ENCODE results near the gene BBS9. TPM values are rescaled to one million over a fixed set of nuclear protein-coding genes. Genes with fewer than 3 reads are reported as not detected.

BBS9 gene
- total RNA-seq, 1 donor from 2014 or later, result 33.0 TPM

DNA sequence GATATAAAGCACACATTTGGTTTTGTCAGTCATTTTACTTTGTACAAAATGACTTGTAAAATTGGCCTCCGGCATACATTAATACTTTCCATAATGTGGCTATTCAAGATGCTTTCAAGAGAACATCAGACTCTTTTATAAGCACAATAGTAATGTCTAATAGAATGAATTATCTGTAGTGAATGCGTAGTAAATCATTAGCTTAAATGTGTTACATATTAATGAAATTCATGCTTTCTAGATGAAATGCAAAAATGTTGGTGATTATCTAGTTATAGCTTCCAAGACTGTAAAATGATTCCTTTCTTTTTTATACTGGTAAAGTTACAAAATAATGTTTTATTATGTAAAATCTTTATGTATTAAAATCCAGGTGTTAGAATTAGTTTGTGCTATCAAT lies 144.0 kb downstream of the BBS9 start:
- Mint-ChIP-seq H3K36me3 (ENCODE audit: low read depth, unreplicated experiment) (peaks cover 19% of the 10 kb centered on the region), H3K4me3 (ENCODE audit: unreplicated experiment) (no peak overlapping the region), H3K4me1 (ENCODE audit: unreplicated experiment) (no peaks in the 10 kb centered on the region), H3K27me3 (ENCODE audit: unreplicated experiment) (peaks cover 2% of the 10 kb centered on the region), H3K9me3 (ENCODE audit: unreplicated experiment) (peaks cover under 1% of the 10 kb centered on the region), H3K27ac (ENCODE audit: unreplicated experiment) (no peak overlapping the region)
- TF ChIP-seq, protein P1, sequence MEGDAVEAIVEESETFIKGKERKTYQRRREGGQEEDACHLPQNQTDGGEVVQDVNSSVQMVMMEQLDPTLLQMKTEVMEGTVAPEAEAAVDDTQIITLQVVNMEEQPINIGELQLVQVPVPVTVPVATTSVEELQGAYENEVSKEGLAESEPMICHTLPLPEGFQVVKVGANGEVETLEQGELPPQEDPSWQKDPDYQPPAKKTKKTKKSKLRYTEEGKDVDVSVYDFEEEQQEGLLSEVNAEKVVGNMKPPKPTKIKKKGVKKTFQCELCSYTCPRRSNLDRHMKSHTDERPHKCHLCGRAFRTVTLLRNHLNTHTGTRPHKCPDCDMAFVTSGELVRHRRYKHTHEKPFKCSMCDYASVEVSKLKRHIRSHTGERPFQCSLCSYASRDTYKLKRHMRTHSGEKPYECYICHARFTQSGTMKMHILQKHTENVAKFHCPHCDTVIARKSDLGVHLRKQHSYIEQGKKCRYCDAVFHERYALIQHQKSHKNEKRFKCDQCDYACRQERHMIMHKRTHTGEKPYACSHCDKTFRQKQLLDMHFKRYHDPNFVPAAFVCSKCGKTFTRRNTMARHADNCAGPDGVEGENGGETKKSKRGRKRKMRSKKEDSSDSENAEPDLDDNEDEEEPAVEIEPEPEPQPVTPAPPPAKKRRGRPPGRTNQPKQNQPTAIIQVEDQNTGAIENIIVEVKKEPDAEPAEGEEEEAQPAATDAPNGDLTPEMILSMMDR (IDR thresholded peaks at IDR 0.05; ENCODE audit: unreplicated experiment), result no peak
- DNase-seq (ENCODE audit: low spot score), result no peak

DNA sequence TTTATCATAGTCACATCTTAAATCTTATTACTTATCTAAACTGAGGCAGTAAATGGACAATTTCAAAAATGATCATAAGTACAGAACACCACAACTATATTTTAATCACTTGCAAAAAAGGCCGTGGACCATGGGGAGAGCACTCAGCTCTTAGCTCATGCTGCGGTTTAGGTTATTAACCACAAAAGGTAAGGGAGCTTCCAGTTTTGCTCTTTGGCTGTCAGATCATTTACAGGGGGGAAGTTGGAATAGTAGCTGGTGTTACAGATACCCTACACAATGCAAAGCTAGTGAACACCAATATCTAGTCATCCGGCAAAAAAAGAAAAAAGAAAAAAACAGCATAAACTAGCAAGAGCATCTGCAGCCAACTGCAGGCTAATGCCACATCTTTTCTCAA lies 147.0 kb downstream of the BBS9 start:
- Mint-ChIP-seq H3K36me3 (ENCODE audit: low read depth, unreplicated experiment) (peaks cover 33% of the 10 kb centered on the region), H3K4me1 (ENCODE audit: unreplicated experiment) (no peaks in the 10 kb centered on the region), H3K4me3 (ENCODE audit: unreplicated experiment) (peak overlapping the region; percentile 38), H3K27me3 (ENCODE audit: unreplicated experiment) (peaks cover 2% of the 10 kb centered on the region), H3K9me3 (ENCODE audit: unreplicated experiment) (peaks cover 6% of the 10 kb centered on the region), H3K27ac (ENCODE audit: unreplicated experiment) (no peak overlapping the region)
- no peak for DNase-seq (ENCODE audit: low spot score)
- TF ChIP-seq, protein P1 (IDR thresholded peaks at IDR 0.05; ENCODE audit: unreplicated experiment), result no peak

DNA sequence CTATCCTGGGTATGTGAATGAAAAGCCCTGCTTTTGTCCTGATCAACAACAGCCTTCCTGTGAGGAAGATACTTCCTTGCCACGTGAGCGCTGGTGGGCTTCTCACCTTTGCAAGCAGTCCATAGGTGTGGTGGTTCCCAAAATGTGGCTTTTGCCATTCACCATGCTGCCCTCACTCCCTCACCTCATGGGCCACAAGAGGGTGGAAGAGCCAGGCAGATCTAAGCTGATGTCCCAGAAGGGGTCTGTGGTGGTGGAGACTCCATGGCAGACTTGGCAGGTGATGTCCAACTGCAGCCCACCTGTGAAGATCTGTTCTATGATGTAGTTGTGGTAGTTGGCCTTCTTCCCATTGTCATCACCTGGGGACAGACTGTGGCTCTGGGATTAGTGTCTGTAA lies 147.4 kb downstream of the BBS9 start:
- H3K4me3 Mint-ChIP-seq (ENCODE audit: unreplicated experiment), result no peak overlapping the region
- TF ChIP-seq, protein P1 (IDR thresholded peaks at IDR 0.05; ENCODE audit: unreplicated experiment), result no peak
- DNase-seq (ENCODE audit: low spot score), result no peak
- H3K27me3 Mint-ChIP-seq (ENCODE audit: unreplicated experiment), result peaks cover 2% of the 10 kb centered on the region
- H3K4me1 Mint-ChIP-seq (ENCODE audit: unreplicated experiment), result no peaks in the 10 kb centered on the region
- H3K9me3 Mint-ChIP-seq (ENCODE audit: unreplicated experiment), result peaks cover 6% of the 10 kb centered on the region
- H3K27ac Mint-ChIP-seq (ENCODE audit: unreplicated experiment), result no peak overlapping the region
- H3K36me3 Mint-ChIP-seq (ENCODE audit: low read depth, unreplicated experiment), result peaks cover 33% of the 10 kb centered on the region

DNA sequence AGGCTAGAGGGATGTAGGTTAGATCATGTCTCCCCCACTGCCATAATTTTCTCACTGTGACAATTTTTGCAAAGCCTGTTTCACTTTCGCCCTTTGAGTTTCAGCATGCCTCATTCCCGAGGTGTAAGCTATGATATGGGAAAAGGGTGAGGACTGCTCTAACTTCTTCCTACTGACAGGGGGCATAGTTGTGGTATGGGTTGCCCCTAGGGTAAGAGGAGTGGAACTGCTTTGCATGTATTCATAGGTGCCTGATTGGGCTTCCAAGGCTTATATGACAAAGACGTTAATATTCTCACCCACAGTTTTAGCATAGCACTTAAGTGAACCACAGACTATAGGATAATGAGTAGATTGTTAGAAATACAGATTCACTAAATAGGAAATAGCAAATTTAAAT lies 148.7 kb downstream of the BBS9 start:
- TF ChIP-seq, protein P1 (IDR thresholded peaks at IDR 0.05; ENCODE audit: unreplicated experiment), result no peak
- no peaks in the 10 kb centered on the region for H3K4me1 Mint-ChIP-seq (ENCODE audit: unreplicated experiment)
- H3K4me3 Mint-ChIP-seq (ENCODE audit: unreplicated experiment), result no peak overlapping the region
- no peak for DNase-seq (ENCODE audit: low spot score)
- peaks cover 33% of the 10 kb centered on the region for H3K36me3 Mint-ChIP-seq (ENCODE audit: low read depth, unreplicated experiment)
- peaks cover 2% of the 10 kb centered on the region for H3K27me3 Mint-ChIP-seq (ENCODE audit: unreplicated experiment)
- peaks cover 6% of the 10 kb centered on the region for H3K9me3 Mint-ChIP-seq (ENCODE audit: unreplicated experiment)
- no peak overlapping the region for H3K27ac Mint-ChIP-seq (ENCODE audit: unreplicated experiment)

DNA sequence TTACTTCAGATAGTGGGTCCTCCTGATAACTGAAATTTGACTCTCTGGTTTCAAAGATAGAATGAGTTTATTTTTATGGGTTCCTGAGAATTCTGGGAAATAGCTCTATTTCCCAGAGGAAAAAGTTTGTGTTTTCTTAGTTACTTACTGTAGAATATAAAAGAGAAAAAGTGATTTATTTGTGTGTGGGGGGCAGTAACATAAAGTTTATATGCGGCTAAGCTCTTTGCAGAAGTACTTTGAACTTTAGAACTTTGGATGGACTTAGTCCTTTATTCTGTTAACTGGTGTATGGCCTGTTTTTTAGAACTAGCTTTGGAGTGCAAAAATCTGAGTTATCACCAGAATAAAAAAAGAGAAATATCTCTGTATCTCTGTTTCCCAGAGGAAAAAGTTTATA lies 157.1 kb downstream of the BBS9 start:
- H3K4me3 Mint-ChIP-seq (ENCODE audit: unreplicated experiment), result no peak overlapping the region
- H3K36me3 Mint-ChIP-seq (ENCODE audit: low read depth, unreplicated experiment), result no peaks in the 10 kb centered on the region
- no peak for DNase-seq (ENCODE audit: low spot score)
- no peaks in the 10 kb centered on the region for H3K27me3 Mint-ChIP-seq (ENCODE audit: unreplicated experiment)
- no peaks in the 10 kb centered on the region for H3K4me1 Mint-ChIP-seq (ENCODE audit: unreplicated experiment)
- no peak overlapping the region for H3K27ac Mint-ChIP-seq (ENCODE audit: unreplicated experiment)
- TF ChIP-seq, protein P1 (IDR thresholded peaks at IDR 0.05; ENCODE audit: unreplicated experiment), result no peak
- no peaks in the 10 kb centered on the region for H3K9me3 Mint-ChIP-seq (ENCODE audit: unreplicated experiment)

Measured in endothelial cell (in vitro differentiated cells).